Naive thymus-derived CD4-positive, alpha-beta T cell (primary cell): ENCODE measurements around the gene HBD. TPM values are rescaled to one million over a fixed set of nuclear protein-coding genes. Genes with fewer than 3 reads are reported as not detected.

Experiments
- ATAC-seq: fragments of 150-1000 bp; cut with Tn5 transposase; 2 replicates; pipeline ENCODE4 v1.10.0; 2021; ENCODE audit warnings: mild to moderate bottlenecking, moderate library complexity
- CTCF ChIA-PET: fragments of 350-600 bp; sonication (Branson Sonifier 250); formaldehyde crosslinking; loops from one replicate; lab custom pipeline; 2021; ENCODE audit warnings: antibody characterized with exemption; lab: Charles Lee
- POLR2A ChIA-PET: fragments of 350-600 bp; sonication (Branson Sonifier 250); formaldehyde crosslinking; loops from one replicate; lab custom pipeline; 2021; ENCODE audit warnings: antibody characterized with exemption, inconsistent platforms; lab: Charles Lee
- DNase-seq, 9 donors: peaks; one replicate each; pipeline versions ENCODE4 v3.0.0 to v3.0.0-alpha.2; 2020 to 2022; ENCODE audit warnings: mixed read lengths in 1 of 9
- H3K27ac ChIP-seq: one replicate; pipeline ENCODE4 v1.7.0; 2013; ENCODE audit warnings: mild to moderate bottlenecking, low read depth, low read length, moderate library complexity
- H3K27me3 ChIP-seq, 2 donors: one replicate each; pipeline ENCODE4 v1.7.0; 2013; ENCODE audit warnings: low read length in 2 of 2, mild to moderate bottlenecking in 2 of 2, moderate library complexity in 2 of 2; ENCODE audit not compliant: control insufficient read depth in 2 of 2, insufficient read depth in 2 of 2
- H3K36me3 ChIP-seq, 3 experiments: 1 replicate in 2 of 3; 2 replicates in 1 of 3; pipeline ENCODE4 v1.7.0; 2013; ENCODE audit warnings: low read length in 3 of 3, mild to moderate bottlenecking in 3 of 3, moderate library complexity in 1 of 3; ENCODE audit not compliant: insufficient read depth in 3 of 3, control insufficient read depth in 2 of 3
- H3K4me1 ChIP-seq, 2 donors: one replicate each; pipeline ENCODE4 v1.7.0; 2013; ENCODE audit warnings: low read length in 2 of 2, mild to moderate bottlenecking in 2 of 2, moderate library complexity in 1 of 2; ENCODE audit not compliant: control insufficient read depth in 2 of 2, insufficient read depth in 2 of 2
- H3K4me3 ChIP-seq: 2 replicates; pipeline ENCODE4 v1.7.0; 2013; ENCODE audit warnings: mild to moderate bottlenecking, low read length
- H3K9me3 ChIP-seq, 3 experiments: 1 replicate in 2 of 3; 2 replicates in 1 of 3; pipeline ENCODE4 v1.7.0; 2013; ENCODE audit warnings: low read length in 3 of 3; ENCODE audit not compliant: control insufficient read depth in 2 of 3
- H3K27ac Mint-ChIP-seq, 9 donors: one replicate each; pipeline ENCODE4 v1.8.0; 2020 to 2022; ENCODE audit warnings: mixed read lengths in 9 of 9, mild to moderate bottlenecking in 8 of 9, moderate library complexity in 5 of 9, inconsistent platforms in 2 of 9
- H3K27me3 Mint-ChIP-seq, 5 donors: one replicate each; pipeline ENCODE4 v1.8.0; 2021 to 2022; ENCODE audit warnings: mixed read lengths in 5 of 5, mild to moderate bottlenecking in 1 of 5
- H3K36me3 Mint-ChIP-seq, 5 donors: one replicate each; pipeline ENCODE4 v1.8.0; 2020 to 2022; ENCODE audit warnings: mixed read lengths in 5 of 5, mild to moderate bottlenecking in 3 of 5, inconsistent platforms in 1 of 5
- H3K4me1 Mint-ChIP-seq, 7 donors: one replicate each; pipeline ENCODE4 v1.8.0; 2020 to 2022; ENCODE audit warnings: mixed read lengths in 7 of 7, mild to moderate bottlenecking in 3 of 7, inconsistent platforms in 1 of 7
- H3K4me3 Mint-ChIP-seq, 10 donors: one replicate each; pipeline ENCODE4 v1.8.0; 2020 to 2022; ENCODE audit warnings: mild to moderate bottlenecking in 10 of 10, mixed read lengths in 10 of 10, moderate library complexity in 6 of 10, inconsistent platforms in 2 of 10
- H3K9me3 Mint-ChIP-seq, 11 donors: one replicate each; pipeline ENCODE4 v1.8.0; 2020 to 2022; ENCODE audit warnings: mixed read lengths in 11 of 11, mild to moderate bottlenecking in 4 of 11, inconsistent platforms in 1 of 11, moderate library complexity in 1 of 11
- intact Hi-C, 2 donors: fragments of 100-400 bp; cut with micrococcal nuclease; formaldehyde crosslinking; loops; one replicate each; pipeline ENCODE4 v1.15.1; 2023
- polyA plus RNA-seq, 2 donors: library from polyadenylated mRNA; unstranded; fragments of 300-500 nt; fragmentation: Illumina TruSeq; gene quantifications; one replicate each; pipeline ENCODE4 v1.2.3, GENCODE V29; 2021
- total RNA-seq, 6 experiments: library from RNA in 5 of 6; stranded (reverse) in 5 of 6; gene quantifications; 1 replicate in 5 of 6; 2 replicates in 1 of 6; pipeline ENCODE4 v1.2.3 and lab custom pipeline; 2021 to 2026

HBD gene
- total and polyA plus RNA-seq, 7 experiments from 2014 or later, result not detected

DNA sequence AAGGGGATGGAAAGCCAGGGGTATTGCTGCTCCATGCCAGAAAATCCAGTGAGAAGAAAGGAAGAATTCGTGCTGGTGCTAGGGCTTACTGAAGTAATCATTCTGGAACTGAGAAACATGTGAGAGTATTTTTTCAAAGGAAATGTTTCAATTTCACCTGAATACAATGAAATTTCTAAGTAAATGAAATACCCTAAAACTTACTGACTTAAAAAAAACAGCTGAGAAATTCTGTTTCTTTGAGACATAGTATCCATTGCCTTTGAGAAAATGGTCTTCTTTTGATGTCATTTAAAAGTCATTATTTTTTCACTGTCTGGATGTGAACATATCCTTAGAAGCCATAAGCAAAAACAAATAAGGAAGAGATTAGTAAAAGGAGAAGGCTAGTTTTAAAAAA is 33.7 kb downstream of the HBD start, which contains the start of gene OR51V1:
Gene OR51V1 (minus strand): TSS at position 101 of the 400 bp plus-strand sequence. CDS start 0 bp downstream, at position 101.
- H3K36me3 ChIP-seq, result no peaks in the 10 kb centered on the region
- Mint-ChIP-seq H3K27ac (no peak within 1 kb of the TSS), H3K27me3 (peaks cover 0 to 24% (median 8%) of the 10 kb centered on the region in 5 donors), H3K4me1 (no peaks in the 10 kb centered on the region), H3K4me3 (no peak within 1 kb of the TSS), H3K36me3 (no peaks in the 10 kb centered on the region), H3K9me3 (no peaks in the 10 kb centered on the region)
- H3K4me3 ChIP-seq, result no peak within 1 kb of the TSS
- ChIA-PET POLR2A (no interaction called here), CTCF (no interaction called here)
- no peaks in the 10 kb centered on the region for H3K27me3 ChIP-seq
- no peaks in the 10 kb centered on the region for H3K9me3 ChIP-seq
- DNase-seq, result no peak
- no peak within 1 kb of the TSS for H3K27ac ChIP-seq
- ATAC-seq, result no peak
- no peaks in the 10 kb centered on the region for H3K4me1 ChIP-seq
- intact Hi-C loops, result no loop called here

- POLR2A ChIA-PET, result interaction anchor here (0.7 kb wide), 1 partner anchor 295 kb away, joined by 3 read pairs; no protein-coding TSS in a partner anchor
- Histone ChIP-seq H3K36me3 (no peaks in the 10 kb centered on the region), H3K27me3 (no peaks in the 10 kb centered on the region), H3K27ac (no peak overlapping the region), H3K9me3 (no peaks in the 10 kb centered on the region), H3K4me1 (no peaks in the 10 kb centered on the region), H3K4me3 (no peak overlapping the region)
- Mint-ChIP-seq H3K9me3 (peaks cover 0 to 2% (median under 1%) of the 10 kb centered on the region in 11 donors), H3K27ac (no peak overlapping the region), H3K4me3 (no peak overlapping the region), H3K4me1 (no peaks in the 10 kb centered on the region), H3K36me3 (no peaks in the 10 kb centered on the region), H3K27me3 (peaks cover 0 to 25% (median 8%) of the 10 kb centered on the region in 5 donors)
- no peak for DNase-seq
- ATAC-seq, result no peak
- CTCF ChIA-PET, result no interaction called here
- intact Hi-C loops, result no loop called here
Measured at GRCh38 chr11:5198285-5198684, 36.0 kb downstream of the HBD start.

- Histone ChIP-seq H3K36me3 (no peaks in the 10 kb centered on the region), H3K9me3 (no peaks in the 10 kb centered on the region), H3K4me3 (no peak overlapping the region), H3K4me1 (no peaks in the 10 kb centered on the region), H3K27me3 (no peaks in the 10 kb centered on the region), H3K27ac (no peak overlapping the region)
- no peak for DNase-seq
- no peak for ATAC-seq
- intact Hi-C loops, result no loop called here
- Mint-ChIP-seq H3K9me3 (peaks cover 0 to 8% (median 2%) of the 10 kb centered on the region in 11 donors), H3K27ac (no peak overlapping the region), H3K4me3 (no peak overlapping the region), H3K4me1 (no peaks in the 10 kb centered on the region), H3K27me3 (peaks cover 0 to 26% (median 8%) of the 10 kb centered on the region in 5 donors), H3K36me3 (no peaks in the 10 kb centered on the region)
- POLR2A ChIA-PET, result interaction anchor here (0.7 kb wide), 1 partner anchor 294 kb away, joined by 3 read pairs; no protein-coding TSS in a partner anchor
- CTCF ChIA-PET, result no interaction called here
Measured at GRCh38 chr11:5197536-5197935, 36.7 kb downstream of the HBD start.

DNA sequence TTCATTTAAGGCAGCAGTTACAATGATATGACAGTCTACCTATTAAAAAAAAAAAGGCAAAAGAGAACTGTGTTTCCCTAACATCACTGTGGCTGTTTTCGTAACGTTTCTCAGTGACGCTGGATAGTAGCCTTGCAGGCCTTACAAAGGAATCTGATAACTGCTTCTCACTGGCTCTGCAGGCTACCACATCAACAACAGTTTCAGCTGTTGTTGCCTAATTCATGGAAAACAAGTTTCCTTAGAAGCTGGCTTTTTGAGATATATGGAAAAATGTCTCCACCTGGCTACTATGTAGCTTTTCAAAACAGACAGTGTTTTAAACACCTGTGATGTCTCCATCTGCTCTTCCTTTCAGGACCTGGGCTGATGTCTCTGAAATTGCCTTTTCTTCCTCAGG is 37.6 kb downstream of the HBD start:
- ChIA-PET POLR2A (no interaction called here), CTCF (no interaction called here)
- intact Hi-C loops, result no loop called here
- no peaks in the 10 kb centered on the region for H3K4me1 Mint-ChIP-seq
- H3K36me3 Mint-ChIP-seq, result no peaks in the 10 kb centered on the region
- Histone ChIP-seq H3K4me1 (no peaks in the 10 kb centered on the region), H3K27ac (no peak overlapping the region), H3K4me3 (no peak overlapping the region), H3K9me3 (no peaks in the 10 kb centered on the region), H3K36me3 (no peaks in the 10 kb centered on the region), H3K27me3 (no peaks in the 10 kb centered on the region)
- H3K9me3 Mint-ChIP-seq, result peaks cover 0 to 10% (median 2%) of the 10 kb centered on the region in 11 donors
- H3K4me3 Mint-ChIP-seq, result no peak overlapping the region
- H3K27ac Mint-ChIP-seq, result no peak overlapping the region
- DNase-seq (no peak), ATAC-seq (no peak)
- H3K27me3 Mint-ChIP-seq, result peaks cover 0 to 22% (median 8%) of the 10 kb centered on the region in 5 donors

DNA sequence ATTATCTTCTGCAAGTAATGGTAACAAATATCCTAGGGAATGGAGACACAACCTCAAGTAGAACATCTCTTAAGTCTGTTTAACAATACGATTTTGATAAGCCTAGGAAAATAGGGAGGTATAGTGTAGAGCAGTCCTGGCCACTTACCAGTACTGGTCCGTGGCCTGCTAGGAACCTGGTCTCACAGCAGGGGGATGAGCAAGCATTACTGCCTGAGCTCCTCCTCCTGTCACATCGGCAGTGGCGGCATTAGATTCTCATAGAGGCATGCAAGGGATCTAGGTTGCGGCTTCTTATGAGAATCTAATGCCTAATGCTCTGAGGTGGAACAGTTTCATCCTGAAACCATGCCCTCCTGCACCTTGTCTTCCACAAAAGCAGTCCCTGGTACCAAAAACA is 38.2 kb downstream of the HBD start:
- no peaks in the 10 kb centered on the region for H3K9me3 ChIP-seq
- no peaks in the 10 kb centered on the region for H3K27me3 ChIP-seq
- no peak for DNase-seq
- intact Hi-C loops, result no loop called here
- ChIA-PET POLR2A (no interaction called here), CTCF (no interaction called here)
- Mint-ChIP-seq H3K27ac (no peak overlapping the region), H3K4me1 (no peaks in the 10 kb centered on the region), H3K27me3 (peaks cover 0 to 22% (median 8%) of the 10 kb centered on the region in 5 donors), H3K36me3 (no peaks in the 10 kb centered on the region), H3K9me3 (peaks cover 0 to 11% (median 4%) of the 10 kb centered on the region in 11 donors), H3K4me3 (no peak overlapping the region)
- H3K4me1 ChIP-seq, result no peaks in the 10 kb centered on the region
- no peak for ATAC-seq
- no peak overlapping the region for H3K27ac ChIP-seq
- H3K4me3 ChIP-seq, result no peak overlapping the region
- H3K36me3 ChIP-seq, result no peaks in the 10 kb centered on the region

DNA sequence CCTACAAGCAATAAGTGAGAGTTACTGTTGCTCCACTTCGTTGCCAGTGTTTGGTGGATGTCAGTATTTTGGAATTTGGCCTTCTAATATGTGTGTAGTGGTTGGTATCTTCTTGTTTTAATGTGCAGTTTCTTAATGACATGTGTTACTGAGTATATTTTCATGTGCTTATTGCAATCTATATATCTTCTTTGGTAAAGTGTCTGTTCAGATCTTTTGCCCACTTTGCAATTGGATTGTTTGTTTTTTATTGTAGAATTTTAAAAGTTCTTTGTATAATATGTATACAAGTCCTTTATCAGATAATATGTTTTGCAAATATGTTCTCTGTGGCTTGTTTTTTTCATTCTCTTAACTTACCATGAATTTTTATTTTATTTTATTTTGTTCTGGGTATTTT is 41.5 kb downstream of the HBD start:
- H3K36me3 Mint-ChIP-seq, result no peaks in the 10 kb centered on the region
- no peaks in the 10 kb centered on the region for H3K36me3 ChIP-seq
- H3K27me3 Mint-ChIP-seq, result peaks cover 0 to 11% (median 0%) of the 10 kb centered on the region in 5 donors
- no peak overlapping the region for H3K27ac Mint-ChIP-seq
- no peaks in the 10 kb centered on the region for H3K4me1 Mint-ChIP-seq
- ChIA-PET POLR2A (no interaction called here), CTCF (no interaction called here)
- H3K9me3 Mint-ChIP-seq, result peaks cover 0 to 34% (median 11%) of the 10 kb centered on the region in 11 donors
- intact Hi-C loops, result no loop called here
- no peak overlapping the region for H3K4me3 Mint-ChIP-seq
- H3K4me1 ChIP-seq, result no peaks in the 10 kb centered on the region
- no peak overlapping the region for H3K4me3 ChIP-seq
- no peak for DNase-seq
- ATAC-seq, result no peak
- no peaks in the 10 kb centered on the region for H3K27me3 ChIP-seq
- peaks cover 0 to 8% (median 0%) of the 10 kb centered on the region in 3 experiments for H3K9me3 ChIP-seq
- H3K27ac ChIP-seq, result no peak overlapping the region

DNA sequence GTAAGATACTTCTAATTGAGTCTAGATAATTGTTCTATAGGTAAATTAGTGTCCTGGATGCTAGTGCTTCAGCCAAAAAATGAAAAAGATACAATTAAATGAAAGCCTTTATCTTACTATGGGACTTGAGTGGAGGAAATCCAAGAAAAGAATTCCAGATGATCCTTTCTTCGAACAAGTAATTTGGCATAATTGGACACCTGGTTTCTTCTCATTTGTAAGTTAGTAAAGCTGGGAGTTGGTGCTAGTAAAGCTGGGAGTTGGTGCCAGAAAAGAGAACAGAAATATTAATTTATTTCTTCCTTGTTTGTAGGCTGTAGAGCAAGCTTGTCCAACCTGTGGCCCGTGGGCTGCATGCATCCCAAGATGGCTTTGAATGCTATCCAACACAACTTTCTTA is 46.1 kb downstream of the HBD start:
- H3K36me3 ChIP-seq, result no peaks in the 10 kb centered on the region
- Mint-ChIP-seq H3K9me3 (peaks cover 0 to 32% (median 10%) of the 10 kb centered on the region in 11 donors), H3K4me3 (no peak overlapping the region), H3K27me3 (peaks cover 0 to 6% (median 0%) of the 10 kb centered on the region in 5 donors), H3K4me1 (no peaks in the 10 kb centered on the region), H3K36me3 (no peaks in the 10 kb centered on the region), H3K27ac (no peak overlapping the region)
- no peak overlapping the region for H3K27ac ChIP-seq
- POLR2A ChIA-PET, result no interaction called here
- CTCF ChIA-PET, result no interaction called here
- ATAC-seq (no peak), DNase-seq (no peak)
- intact Hi-C loops, result no loop called here
- no peaks in the 10 kb centered on the region for H3K27me3 ChIP-seq
- no peaks in the 10 kb centered on the region for H3K4me1 ChIP-seq
- peaks cover 0 to 8% (median 0%) of the 10 kb centered on the region in 3 experiments for H3K9me3 ChIP-seq
- no peak overlapping the region for H3K4me3 ChIP-seq
